Activated naive CD4-positive, alpha-beta T cell (primary cell): ENCODE data around the gene ARHGEF12.
A peak's percentile ranks its signal among the peaks of the same experiment; 100 is the strongest.
"Not testable (repeated sequence)": the region's sequence is repeated elsewhere in the genome, so short reads cannot be mapped to it uniquely, and the experiment has no call there.

Experiments
- DNase-seq, 4 experiments: peaks; one replicate each; lab custom pipeline; 2025; lab: John Stamatoyannopoulos, UW

ARHGEF12 gene

DNA sequence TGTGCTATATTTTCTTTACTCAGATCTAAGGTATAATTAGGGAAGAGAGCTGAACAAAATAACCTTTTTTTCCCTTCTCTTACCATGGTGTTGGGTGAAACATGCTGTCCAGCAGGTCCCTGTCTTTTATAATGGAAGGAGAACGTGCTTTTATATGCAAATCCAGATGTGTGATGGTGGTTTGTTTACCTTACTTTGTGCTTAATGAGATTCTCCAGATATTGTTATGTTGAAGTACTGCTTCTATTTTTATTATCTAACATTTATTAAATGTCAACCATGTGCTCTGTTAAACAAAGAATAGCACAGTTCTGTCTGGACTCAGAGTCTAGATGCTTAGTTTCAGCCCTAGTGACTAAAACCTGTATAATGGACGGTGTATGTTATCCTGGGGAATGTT, 165.2 kb downstream of the ARHGEF12 start:
- DNase-seq, result no peak

- no peak for DNase-seq
Observed at GRCh38 chr11:120501976-120502755, 166.0 kb downstream of the ARHGEF12 start.

- DNase-seq, result not testable (repeated sequence)
Observed at GRCh38 chr11:120503529-120503928, 167.3 kb downstream of the ARHGEF12 start.

DNA sequence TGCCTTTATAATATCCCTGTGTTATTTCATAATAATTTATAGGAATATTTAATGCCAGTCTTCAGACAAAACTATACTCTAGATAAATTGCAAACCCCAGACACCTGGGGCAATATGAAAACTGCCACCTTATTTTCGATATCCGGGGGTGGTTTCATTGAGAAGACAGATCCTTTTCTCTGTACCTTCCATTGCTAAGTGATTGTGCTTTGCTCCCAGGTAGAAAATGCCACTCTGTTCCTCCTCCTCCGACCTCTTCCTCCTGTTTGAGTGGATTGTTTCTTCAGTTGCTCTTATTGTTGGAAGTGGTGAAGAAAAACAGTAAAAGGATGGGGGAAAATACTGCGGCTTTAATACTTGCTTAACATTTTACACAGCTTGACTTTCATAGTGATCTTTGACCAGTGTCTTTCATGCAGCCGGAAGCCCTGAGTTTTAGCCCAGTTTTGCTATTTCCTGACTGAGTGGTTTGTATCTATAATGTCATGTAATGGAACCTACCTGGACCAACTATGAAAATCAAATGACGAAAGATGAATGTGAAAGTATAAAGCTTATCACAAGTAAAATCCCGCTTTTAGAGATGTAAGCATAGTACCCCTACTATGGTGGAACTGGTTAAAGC, 169.7 kb downstream of the ARHGEF12 start:
- no peak for DNase-seq

- DNase-seq, result no peak
Observed at GRCh38 chr11:120509346-120510053, 173.3 kb downstream of the ARHGEF12 start.

- DNase-seq, result no peak
Observed at GRCh38 chr11:120510406-120511115, 174.3 kb downstream of the ARHGEF12 start.

DNA sequence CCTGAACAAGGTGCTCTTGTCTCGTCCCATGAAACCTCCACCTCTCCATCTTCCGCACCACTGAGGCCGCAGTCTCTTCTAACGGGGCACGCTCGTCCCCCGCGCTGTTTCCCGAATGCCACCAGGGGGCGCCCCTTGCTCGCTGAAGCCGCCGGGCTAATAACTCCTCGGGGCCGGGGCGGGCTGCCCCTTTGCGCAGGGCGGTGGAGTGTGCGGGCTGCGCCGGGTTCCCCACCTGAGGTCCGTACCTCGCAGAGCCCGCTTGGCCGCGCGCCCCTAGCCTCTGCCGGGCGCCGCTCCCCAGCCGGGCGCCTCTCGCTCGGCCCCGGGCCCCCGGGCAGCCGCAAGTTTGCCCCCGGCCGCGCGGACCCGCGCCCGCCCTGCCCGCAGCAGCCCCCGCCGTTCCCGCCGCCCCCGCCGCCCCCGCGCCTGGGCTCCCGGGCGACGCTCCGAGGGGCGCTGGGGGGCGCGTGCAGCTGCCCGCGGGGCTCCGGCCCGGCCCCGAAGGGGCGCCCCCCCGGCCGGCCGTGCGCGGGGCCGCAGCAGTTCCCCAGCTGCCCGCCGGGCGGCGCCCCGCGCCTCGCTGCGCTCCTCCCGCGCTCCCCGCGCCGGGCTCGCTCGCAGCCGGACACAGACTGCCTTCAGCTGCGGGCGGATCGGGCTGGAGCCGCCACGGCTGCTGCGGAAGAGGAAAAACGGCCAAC, 175.1 kb downstream of the ARHGEF12 start, which contains the start of gene GRIK4:
GRIK4 (plus strand) TSS at position 633 of the 704 bp plus-strand sequence. CDS start 148,571 bp downstream, outside the sequence.
- peak; percentile 48 to 73 (median 56) for DNase-seq

DNA sequence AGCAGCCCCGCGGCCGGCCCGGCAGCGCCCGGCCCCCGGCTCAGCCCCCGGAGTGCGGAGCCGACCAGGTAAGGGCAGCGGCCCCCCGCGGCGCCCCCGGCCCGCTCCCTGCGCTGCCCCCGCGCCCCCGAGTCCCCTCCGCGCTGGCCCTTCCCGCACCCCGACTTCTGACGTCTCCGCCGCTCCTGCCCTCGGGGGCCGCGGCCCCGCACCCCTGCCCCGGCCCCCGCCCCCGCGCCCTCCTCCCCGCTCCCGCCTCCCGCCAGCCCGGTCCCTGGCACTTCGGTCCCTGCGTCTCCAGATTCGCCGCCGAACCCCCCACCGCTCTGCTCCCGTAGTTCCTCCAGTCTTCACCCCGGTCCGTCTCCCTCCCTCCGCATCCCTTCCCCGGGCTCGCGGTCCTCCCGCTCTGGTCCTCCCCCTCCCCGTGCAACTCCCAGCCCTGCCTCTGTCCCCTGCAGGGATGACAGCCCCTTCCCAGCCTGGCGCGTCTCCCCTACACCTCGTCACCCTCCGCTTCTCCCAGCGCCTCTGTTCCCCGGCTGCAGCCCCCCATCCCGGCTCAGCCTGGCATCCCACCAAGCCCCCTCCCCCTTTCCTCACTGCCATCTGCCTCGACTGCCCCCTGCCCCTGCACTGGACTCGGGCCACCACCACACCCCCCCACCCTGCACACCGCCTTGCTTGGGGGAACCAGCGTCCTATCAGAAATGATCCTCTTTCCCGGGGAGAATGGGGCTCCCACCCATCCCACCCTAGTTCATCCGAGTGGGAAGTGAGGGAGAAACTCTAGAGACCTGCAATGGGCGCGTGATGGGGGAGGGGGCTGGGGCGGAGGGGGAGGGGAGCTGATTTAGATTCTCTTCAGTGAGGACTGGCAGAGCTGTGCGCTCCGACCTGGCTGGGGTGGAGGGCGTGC, 175.9 kb downstream of the ARHGEF12 start:
- peak in 1 of 4 experiments; percentile 23 for DNase-seq

- DNase-seq, result no peak
Observed at GRCh38 chr11:120512739-120513435, 176.7 kb downstream of the ARHGEF12 start.

- no peak for DNase-seq
Observed at GRCh38 chr11:120513436-120514315, 177.5 kb downstream of the ARHGEF12 start.

GRCh38 chr11:120514541-120515121, 178.4 kb downstream of the ARHGEF12 start:
- no peak for DNase-seq

GRCh38 chr11:120515186-120515723, 179.0 kb downstream of the ARHGEF12 start:
- no peak for DNase-seq

DNA sequence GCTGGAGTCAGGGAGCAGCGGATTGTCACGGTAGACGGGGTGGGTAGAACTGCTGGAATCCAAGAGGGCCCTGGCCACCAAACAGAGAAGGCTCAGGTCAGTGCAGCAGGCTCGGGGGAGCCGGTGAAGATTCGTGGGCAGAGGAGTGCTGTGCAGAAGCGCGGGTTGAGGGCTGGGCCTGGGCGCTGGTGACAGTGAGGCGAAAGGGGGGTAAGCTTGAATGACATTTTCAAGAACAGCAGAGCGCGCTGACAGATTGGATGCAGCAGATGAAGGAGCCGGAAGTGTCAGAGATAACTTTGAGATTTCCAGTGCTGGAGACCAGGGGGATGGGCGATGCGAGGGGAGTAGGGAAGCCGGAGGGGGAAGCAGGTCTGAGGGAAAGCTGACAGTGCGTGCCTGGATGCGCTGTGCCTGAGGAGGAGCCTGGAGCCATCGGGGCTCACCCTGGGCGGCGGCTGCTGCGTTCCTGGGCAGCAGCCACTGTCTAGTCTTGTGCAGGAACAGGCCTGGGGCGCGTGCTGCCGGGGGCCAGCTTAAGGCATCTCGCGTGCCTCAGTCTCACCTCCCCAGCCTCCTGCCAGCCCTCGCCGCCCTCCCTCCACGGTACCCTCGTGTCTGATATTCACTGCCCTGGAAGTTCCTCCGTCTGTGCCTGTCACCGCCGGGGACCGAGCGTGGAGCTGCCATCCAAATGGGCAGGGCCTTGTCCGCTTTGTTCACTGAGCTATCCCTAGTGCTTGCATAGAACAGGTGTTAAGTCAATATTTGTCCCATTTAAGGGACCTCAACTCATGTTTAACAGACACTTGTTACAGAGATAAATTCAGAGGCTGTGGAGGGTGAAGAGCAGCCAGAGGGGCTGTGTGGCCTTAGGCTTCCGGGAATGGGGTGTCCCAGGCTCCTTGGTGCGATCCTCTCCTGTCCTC, 180.5 kb downstream of the ARHGEF12 start:
- no peak for DNase-seq

DNA sequence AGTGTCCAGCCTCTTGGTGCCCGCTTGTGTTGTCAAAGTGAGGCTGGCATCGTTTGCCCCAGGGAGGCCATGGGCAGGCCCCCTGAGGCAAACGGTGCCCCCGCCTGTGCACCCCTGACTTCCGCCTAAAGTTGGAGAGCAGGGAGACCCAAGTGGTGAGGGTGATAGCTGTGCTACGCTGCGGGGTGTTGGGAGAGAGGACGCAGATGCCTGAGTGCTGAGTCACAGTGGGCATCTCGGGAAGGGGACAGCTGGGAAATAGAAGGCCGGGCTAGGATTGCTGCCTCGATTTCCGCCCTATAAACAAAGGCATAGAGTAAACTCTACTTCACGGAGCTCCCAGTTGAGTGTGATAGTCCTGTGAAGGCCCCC, 181.2 kb downstream of the ARHGEF12 start:
- no peak for DNase-seq

- no peak for DNase-seq
Observed at GRCh38 chr11:120517801-120518291, 181.6 kb downstream of the ARHGEF12 start.

- no peak for DNase-seq
Observed at GRCh38 chr11:120518356-120518755, 182.1 kb downstream of the ARHGEF12 start.

- no peak for DNase-seq
Observed at GRCh38 chr11:120519474-120519873, 183.3 kb downstream of the ARHGEF12 start.
